Activated CD4-positive, CD25-positive, alpha-beta regulatory T cell treated with anti-CD3 and anti-CD28 coated beads, Interleukin-2, amount 50 U/mL, for 16 hours (primary cell): ENCODE measurements around the gene STX16.

Source experiments
- DNase-seq: peaks from one replicate; pipeline ENCODE4 v3.0.0-alpha.2; 2020; ENCODE audit warnings: low read depth, low spot score

Gene STX16

GRCh38 chr20:58709703-58710039 is 58.6 kb downstream of the STX16 start:
- DNase-seq = no peak

- DNase-seq = no peak
Measured at GRCh38 chr20:58710481-58711265, 59.6 kb downstream of the STX16 start.

- no peak for DNase-seq
Measured at GRCh38 chr20:58711266-58712051, 60.4 kb downstream of the STX16 start.

- DNase-seq = no peak
Measured at GRCh38 chr20:58712151-58712791, 61.2 kb downstream of the STX16 start.

- DNase-seq = no peak
Measured at GRCh38 chr20:58712806-58713731, 62.0 kb downstream of the STX16 start.

- no peak for DNase-seq
Measured at GRCh38 chr20:58713801-58714339, 62.8 kb downstream of the STX16 start.

- no peak for DNase-seq
Measured at GRCh38 chr20:58714340-58714922, 63.3 kb downstream of the STX16 start.

- no peak for DNase-seq
Measured at GRCh38 chr20:58714923-58715351, 63.9 kb downstream of the STX16 start.

GRCh38 chr20:58715391-58715800 is 64.3 kb downstream of the STX16 start:
- no peak for DNase-seq

- no peak for DNase-seq
Measured at GRCh38 chr20:58715801-58716475, 64.9 kb downstream of the STX16 start.

- DNase-seq = no peak
Measured at GRCh38 chr20:58716476-58717277, 65.6 kb downstream of the STX16 start.

- DNase-seq = no peak
Measured at GRCh38 chr20:58717278-58718091, 66.4 kb downstream of the STX16 start.

- DNase-seq = no peak
Measured at GRCh38 chr20:58718121-58718563, 67.1 kb downstream of the STX16 start.

- no peak for DNase-seq
Measured at GRCh38 chr20:58718729-58719128, 67.6 kb downstream of the STX16 start.

GRCh38 chr20:58719258-58719657 is 68.2 kb downstream of the STX16 start:
- DNase-seq = no peak

GRCh38 chr20:58719971-58720371 is 68.9 kb downstream of the STX16 start:
- DNase-seq = no peak

GRCh38 chr20:58720890-58721289 is 69.8 kb downstream of the STX16 start:
- no peak for DNase-seq
